Activated CD4-positive, alpha-beta T cell treated with anti-CD3 and anti-CD28 coated beads, Interleukin-2, amount 10 ng/mL, durations not matched to agents 24 days and 14 days (primary cell): ENCODE measurements around the gene GRAMD2B. TPM values are rescaled to one million over a fixed set of nuclear protein-coding genes. Genes with fewer than 3 reads are reported as not detected.
A peak's percentile ranks its signal among the peaks of the same experiment; 100 is the strongest.
"Not testable (repeated sequence)": the region's sequence is repeated elsewhere in the genome, so short reads cannot be mapped to it uniquely, and the experiment has no call there.

Experiments
- DNase-seq: peaks from one replicate; pipeline ENCODE4 v3.0.0; 2022
- H3K27ac Mint-ChIP-seq: one replicate; pipeline ENCODE4 v1.8.0; 2022; ENCODE audit warnings: mild to moderate bottlenecking, mixed read lengths
- H3K27me3 Mint-ChIP-seq: one replicate; pipeline ENCODE4 v1.8.0; 2022; ENCODE audit warnings: mixed read lengths
- H3K36me3 Mint-ChIP-seq: one replicate; pipeline ENCODE4 v1.8.0; 2022; ENCODE audit warnings: low read depth, mild to moderate bottlenecking, mixed read lengths
- H3K4me1 Mint-ChIP-seq: one replicate; pipeline ENCODE4 v1.8.0; 2021; ENCODE audit warnings: mixed read lengths
- H3K4me3 Mint-ChIP-seq: one replicate; pipeline ENCODE4 v1.8.0; 2022; ENCODE audit warnings: mild to moderate bottlenecking, moderate library complexity, mixed read lengths
- H3K9me3 Mint-ChIP-seq: one replicate; pipeline ENCODE4 v1.8.0; 2021; ENCODE audit warnings: mixed read lengths
- intact Hi-C: fragments of 100-400 bp; cut with micrococcal nuclease; formaldehyde crosslinking; loops from one replicate; pipeline ENCODE4 v1.15.1; 2023
- total RNA-seq: library from RNA; stranded (reverse); gene quantifications from 2 replicates; pipeline ENCODE4 v1.2.3, GENCODE V29; 2022

GRAMD2B gene
- 9.2 and 10.8 TPM in 2 replicates for total RNA-seq

GRCh38 chr5:126422994-126423788, at the start of gene GRAMD2B:
Gene GRAMD2B, plus strand, starts transcription at chr5:126423409. Its CDS starts 198 bp downstream, at chr5:126423607.
- H3K9me3 Mint-ChIP-seq = no peaks in the 10 kb centered on the region
- H3K4me1 Mint-ChIP-seq = peaks cover 26% of the 10 kb centered on the region
- peak within 1 kb of the TSS; percentile 92 for H3K4me3 Mint-ChIP-seq
- H3K36me3 Mint-ChIP-seq = peaks cover 8% of the 10 kb centered on the region
- intact Hi-C loops = loop anchor here (1.0 to 5.0 kb wide), 4 partner anchors 15 to 79 kb away; no protein-coding TSS in a partner anchor
- DNase-seq = peak; percentile 89
- H3K27ac Mint-ChIP-seq = peak within 1 kb of the TSS; percentile 91
- H3K27me3 Mint-ChIP-seq = no peaks in the 10 kb centered on the region

GRCh38 chr5:126374109-126374416, 49.1 kb upstream of the GRAMD2B start:
- DNase-seq = no peak
- Mint-ChIP-seq H3K27ac (no peak overlapping the region), H3K27me3 (peaks cover 3% of the 10 kb centered on the region), H3K9me3 (no peaks in the 10 kb centered on the region), H3K36me3 (no peaks in the 10 kb centered on the region), H3K4me1 (peaks cover 5% of the 10 kb centered on the region), H3K4me3 (no peak overlapping the region)
- intact Hi-C loops = no loop called here

GRCh38 chr5:126376443-126376842, 46.8 kb upstream of the GRAMD2B start:
- no peaks in the 10 kb centered on the region for H3K36me3 Mint-ChIP-seq
- no peak for DNase-seq
- no peak overlapping the region for H3K4me3 Mint-ChIP-seq
- intact Hi-C loops = no loop called here
- H3K27me3 Mint-ChIP-seq = peaks cover 3% of the 10 kb centered on the region
- peaks cover 5% of the 10 kb centered on the region for H3K4me1 Mint-ChIP-seq
- peaks cover 9% of the 10 kb centered on the region for H3K9me3 Mint-ChIP-seq
- no peak overlapping the region for H3K27ac Mint-ChIP-seq

- Mint-ChIP-seq H3K36me3 (no peaks in the 10 kb centered on the region), H3K4me1 (peaks cover 5% of the 10 kb centered on the region), H3K4me3 (no peak overlapping the region), H3K27ac (no peak overlapping the region), H3K27me3 (peaks cover 3% of the 10 kb centered on the region), H3K9me3 (peaks cover 16% of the 10 kb centered on the region)
- no peak for DNase-seq
- intact Hi-C loops = no loop called here
These were observed 45.8 kb upstream of the GRAMD2B start for GRCh38 chr5:126377424-126377823.

GRCh38 chr5:126380316-126380715, 42.9 kb upstream of the GRAMD2B start:
- H3K4me3 Mint-ChIP-seq = not testable (repeated sequence)

GRCh38 chr5:126383246-126383645, 40.0 kb upstream of the GRAMD2B start:
- no peaks in the 10 kb centered on the region for H3K4me1 Mint-ChIP-seq
- no peak for DNase-seq
- intact Hi-C loops = no loop called here
- peaks cover 20% of the 10 kb centered on the region for H3K9me3 Mint-ChIP-seq
- no peak overlapping the region for H3K4me3 Mint-ChIP-seq
- peaks cover 7% of the 10 kb centered on the region for H3K27me3 Mint-ChIP-seq
- H3K36me3 Mint-ChIP-seq = no peaks in the 10 kb centered on the region
- H3K27ac Mint-ChIP-seq = no peak overlapping the region

More at GRCh38 chr5:126380316-126380715, 42.9 kb upstream of the GRAMD2B start:
- intact Hi-C loops, H3K4me1 Mint-ChIP-seq, H3K27ac Mint-ChIP-seq, H3K27me3 Mint-ChIP-seq, DNase-seq, H3K36me3 Mint-ChIP-seq: not testable (repeated sequence)
- peaks cover 20% of the 10 kb centered on the region for H3K9me3 Mint-ChIP-seq

GRCh38 chr5:126383776-126384175, 39.4 kb upstream of the GRAMD2B start:
- peaks cover 20% of the 10 kb centered on the region for H3K9me3 Mint-ChIP-seq
- H3K27ac Mint-ChIP-seq = no peak overlapping the region
- no peaks in the 10 kb centered on the region for H3K36me3 Mint-ChIP-seq
- no peak for DNase-seq
- H3K27me3 Mint-ChIP-seq = peaks cover 7% of the 10 kb centered on the region
- H3K4me3 Mint-ChIP-seq = no peak overlapping the region
- intact Hi-C loops = no loop called here
- no peaks in the 10 kb centered on the region for H3K4me1 Mint-ChIP-seq

- peaks cover 20% of the 10 kb centered on the region for H3K9me3 Mint-ChIP-seq
- H3K4me3 Mint-ChIP-seq = no peak overlapping the region
- DNase-seq = no peak
- no peaks in the 10 kb centered on the region for H3K4me1 Mint-ChIP-seq
- no peak overlapping the region for H3K27ac Mint-ChIP-seq
- peaks cover 7% of the 10 kb centered on the region for H3K27me3 Mint-ChIP-seq
- H3K36me3 Mint-ChIP-seq = no peaks in the 10 kb centered on the region
- intact Hi-C loops = no loop called here
These were observed 38.2 kb upstream of the GRAMD2B start for GRCh38 chr5:126384985-126385384.

GRCh38 chr5:126385524-126386502, 37.4 kb upstream of the GRAMD2B start:
- Mint-ChIP-seq H3K9me3 (peaks cover 15% of the 10 kb centered on the region), H3K27me3 (peaks cover 7% of the 10 kb centered on the region), H3K27ac (no peak overlapping the region), H3K36me3 (no peaks in the 10 kb centered on the region), H3K4me3 (no peak overlapping the region), H3K4me1 (no peaks in the 10 kb centered on the region)
- intact Hi-C loops = no loop called here
- no peak for DNase-seq

- Mint-ChIP-seq H3K9me3 (no peaks in the 10 kb centered on the region), H3K27ac (no peak overlapping the region), H3K27me3 (peaks cover 6% of the 10 kb centered on the region), H3K4me1 (no peaks in the 10 kb centered on the region), H3K4me3 (no peak overlapping the region), H3K36me3 (no peaks in the 10 kb centered on the region)
- DNase-seq = no peak
- intact Hi-C loops = no loop called here
These were observed 34.0 kb upstream of the GRAMD2B start for GRCh38 chr5:126389179-126389578.

GRCh38 chr5:126390051-126390450, 33.2 kb upstream of the GRAMD2B start:
- H3K27me3 Mint-ChIP-seq = peaks cover 6% of the 10 kb centered on the region
- no peak overlapping the region for H3K27ac Mint-ChIP-seq
- no peaks in the 10 kb centered on the region for H3K4me1 Mint-ChIP-seq
- intact Hi-C loops = no loop called here
- H3K9me3 Mint-ChIP-seq = no peaks in the 10 kb centered on the region
- H3K36me3 Mint-ChIP-seq = no peaks in the 10 kb centered on the region
- no peak for DNase-seq
- H3K4me3 Mint-ChIP-seq = no peak overlapping the region

- Mint-ChIP-seq H3K36me3 (no peaks in the 10 kb centered on the region), H3K9me3 (no peaks in the 10 kb centered on the region), H3K27me3 (peaks cover under 1% of the 10 kb centered on the region), H3K4me1 (no peaks in the 10 kb centered on the region), H3K27ac (no peak overlapping the region), H3K4me3 (no peak overlapping the region)
- intact Hi-C loops = no loop called here
- no peak for DNase-seq
These were observed 31.8 kb upstream of the GRAMD2B start for GRCh38 chr5:126391386-126391785.

- peaks cover 2% of the 10 kb centered on the region for H3K9me3 Mint-ChIP-seq
- no peaks in the 10 kb centered on the region for H3K4me1 Mint-ChIP-seq
- peaks cover 1% of the 10 kb centered on the region for H3K27me3 Mint-ChIP-seq
- no peak overlapping the region for H3K27ac Mint-ChIP-seq
- no peak overlapping the region for H3K4me3 Mint-ChIP-seq
- no peaks in the 10 kb centered on the region for H3K36me3 Mint-ChIP-seq
- DNase-seq = no peak
- intact Hi-C loops = no loop called here
These were observed 28.9 kb upstream of the GRAMD2B start for GRCh38 chr5:126394211-126394788.

GRCh38 chr5:126395198-126395597, 28.0 kb upstream of the GRAMD2B start:
- intact Hi-C loops = no loop called here
- H3K4me3 Mint-ChIP-seq = no peak overlapping the region
- H3K27ac Mint-ChIP-seq = no peak overlapping the region
- H3K27me3 Mint-ChIP-seq = peaks cover 1% of the 10 kb centered on the region
- H3K9me3 Mint-ChIP-seq = peaks cover 9% of the 10 kb centered on the region
- no peaks in the 10 kb centered on the region for H3K36me3 Mint-ChIP-seq
- no peaks in the 10 kb centered on the region for H3K4me1 Mint-ChIP-seq
- DNase-seq = no peak
